ENCODE data around the gene SRXN1.

GRCh38 chr20:664151-664550 lies 11.2 kb upstream of the SRXN1 start:
- TF ChIP-seq EZH2 (IDR thresholded peaks at IDR 0.05): no peak
- no peak for TF ChIP-seq ZFX (IDR thresholded peaks at IDR 0.05)
- TF ChIP-seq ZNF274 (IDR thresholded peaks at IDR 0.05; ENCODE audit: low read depth, low read length): no peak
- no peak for TF ChIP-seq SP1 (IDR thresholded peaks at IDR 0.05; ENCODE audit: low read depth)
- TF ChIP-seq CTCF (IDR thresholded peaks at IDR 0.05 in 2 of 3, conservative IDR thresholded peaks at IDR 0.05 in 1 of 3; ENCODE audit: borderline replicate concordance in 1 of 3, insufficient read depth in 1 of 3, low read depth in 2 of 3, low read length in 2 of 3): no peak
- TF ChIP-seq REST (IDR thresholded peaks at IDR 0.05; ENCODE audit: low read depth): no peak
- TF ChIP-seq TCF7L2 (IDR thresholded peaks at IDR 0.05; ENCODE audit: borderline replicate concordance, extremely low read depth, insufficient read depth, insufficient read length): no peak
- TF ChIP-seq POLR2A (IDR thresholded peaks at IDR 0.05; ENCODE audit: borderline replicate concordance, extremely low read depth, insufficient read depth, insufficient read length): no peak
- no peak for TF ChIP-seq ATF3 (IDR thresholded peaks at IDR 0.05)
- TF ChIP-seq POLR2AphosphoS5 (IDR thresholded peaks at IDR 0.05; ENCODE audit: low read depth, low read length): no peak
- TF ChIP-seq ELF1 (IDR thresholded peaks at IDR 0.05; ENCODE audit: borderline replicate concordance, low read depth): no peak
- no peak for TF ChIP-seq MAX (IDR thresholded peaks at IDR 0.05)
- no peak for TF ChIP-seq CEBPB (IDR thresholded peaks at IDR 0.05; ENCODE audit: low read depth)
- TF ChIP-seq SIN3A (IDR thresholded peaks at IDR 0.05; ENCODE audit: low read depth): no peak
